OCI-LY1 (cell line): ENCODE results near the gene PHACTR2.

Source experiments
- H2AFZ ChIP-seq: fragments of 200-600 bp; sonication (generic), shearing (Covaris generic); 2 replicates; pipeline ENCODE4 v1.6.0; 2014; ENCODE audit warnings: antibody characterized with exemption, mild to moderate bottlenecking, low read length
- H3F3A ChIP-seq: fragments of 200-600 bp; sonication (generic), shearing (Covaris generic); 2 replicates; pipeline ENCODE4 v1.6.0; 2014; ENCODE audit warnings: mild to moderate bottlenecking, antibody characterized with exemption, low read length, moderate library complexity; ENCODE audit not compliant: insufficient read depth
- H3K27ac ChIP-seq: fragments of 200-600 bp; sonication (generic); 2 replicates; pipeline ENCODE4 v1.5.1; 2014; ENCODE audit warnings: low read length, mixed run types, mild to moderate bottlenecking, low read depth; ENCODE audit not compliant: poor library complexity, severe bottlenecking
- H3K27me3 ChIP-seq: fragments of 200-600 bp; sonication (generic); 2 replicates; pipeline ENCODE4 v1.6.0; 2014; ENCODE audit warnings: antibody characterized with exemption, mild to moderate bottlenecking, low read length, moderate library complexity; ENCODE audit not compliant: insufficient read depth
- H3K36me3 ChIP-seq: fragments of 200-600 bp; sonication (generic); 2 replicates; pipeline ENCODE4 v1.6.1; 2014; ENCODE audit warnings: mild to moderate bottlenecking, antibody characterized with exemption, low read length, moderate library complexity, mixed read lengths; ENCODE audit not compliant: insufficient read depth
- H3K4me1 ChIP-seq: fragments of 200-600 bp; sonication (generic); 2 replicates; pipeline ENCODE4 v1.5.1; 2014; ENCODE audit warnings: mild to moderate bottlenecking, low read length, moderate library complexity; ENCODE audit not compliant: insufficient read depth, severe bottlenecking
- H3K4me2 ChIP-seq: fragments of 200-600 bp; sonication (generic), shearing (Covaris generic); 2 replicates; pipeline ENCODE4 v1.6.1; 2014; ENCODE audit warnings: low read length
- H3K4me3 ChIP-seq: fragments of 200-600 bp; sonication (generic); 2 replicates; pipeline ENCODE4 v1.5.1; 2014; ENCODE audit warnings: low read length, low read depth, mild to moderate bottlenecking, mixed read lengths; ENCODE audit not compliant: poor library complexity, severe bottlenecking
- H3K79me2 ChIP-seq: fragments of 200-600 bp; shearing (Covaris generic); 2 replicates; pipeline ENCODE4 v1.6.1; 2016; ENCODE audit warnings: mixed run types, low read length, mixed read lengths; ENCODE audit not compliant: insufficient read depth
- H3K9ac ChIP-seq: fragments of 200-600 bp; sonication (generic), shearing (Covaris generic); 2 replicates; pipeline ENCODE4 v1.6.1; 2014; ENCODE audit warnings: mild to moderate bottlenecking, low read length, mixed read lengths
- H3K9me2 ChIP-seq: fragments of 200-600 bp; sonication (generic), shearing (Covaris generic); 2 replicates; pipeline ENCODE4 v1.6.1; 2014; ENCODE audit warnings: low read depth, mild to moderate bottlenecking, low read length, mixed read lengths
- H3K9me3 ChIP-seq: fragments of 200-600 bp; shearing (Covaris generic); 2 replicates; pipeline ENCODE4 v1.6.1; 2014; ENCODE audit warnings: low read length, mixed read lengths
- H4K20me1 ChIP-seq: fragments of 200-600 bp; sonication (generic), shearing (Covaris generic); 2 replicates; pipeline ENCODE4 v1.6.0; 2016; ENCODE audit warnings: mild to moderate bottlenecking, low read length; ENCODE audit not compliant: insufficient read depth
- EZH2 ChIP-seq: fragments of 200-600 bp; sonication (generic), shearing (Covaris generic); IDR thresholded peaks from 2 replicates; pipeline ENCODE4 v1.8.0; 2017; ENCODE audit warnings: borderline replicate concordance, mixed run types, mild to moderate bottlenecking, antibody characterized with exemption, low read length, moderate library complexity, mixed read lengths
- TF ChIP-seq, protein P1 (sequence below): fragments of 200-600 bp; sonication (generic), shearing (Covaris generic); IDR thresholded peaks from 2 replicates; pipeline ENCODE4 v1.5.1; 2017; ENCODE audit warnings: mild to moderate bottlenecking, antibody characterized with exemption, low read length, moderate library complexity, mixed read lengths

Gene PHACTR2

DNA sequence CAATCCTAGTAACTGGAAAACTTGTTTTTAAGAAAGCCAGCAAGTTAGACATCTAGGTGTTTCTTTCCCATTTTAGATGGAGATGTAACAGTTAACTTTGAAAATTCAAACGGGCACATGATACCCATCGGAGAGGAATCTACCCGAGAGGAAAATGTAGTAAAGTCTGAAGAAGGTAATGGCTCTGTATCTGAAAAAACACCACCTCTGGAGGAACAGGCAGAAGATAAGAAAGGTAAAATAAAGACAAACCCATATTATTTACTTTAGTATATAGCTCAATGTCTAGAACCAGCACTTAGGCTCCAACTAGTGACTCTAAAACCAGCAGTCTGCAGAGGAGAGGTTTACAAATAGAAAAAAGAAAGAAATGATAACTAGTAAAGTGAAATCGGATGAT lies 75.9 kb downstream of the PHACTR2 start:
- no peaks in the 10 kb centered on the region for H3K4me1 ChIP-seq
- no peak for TF ChIP-seq EZH2
- TF ChIP-seq, protein P1, sequence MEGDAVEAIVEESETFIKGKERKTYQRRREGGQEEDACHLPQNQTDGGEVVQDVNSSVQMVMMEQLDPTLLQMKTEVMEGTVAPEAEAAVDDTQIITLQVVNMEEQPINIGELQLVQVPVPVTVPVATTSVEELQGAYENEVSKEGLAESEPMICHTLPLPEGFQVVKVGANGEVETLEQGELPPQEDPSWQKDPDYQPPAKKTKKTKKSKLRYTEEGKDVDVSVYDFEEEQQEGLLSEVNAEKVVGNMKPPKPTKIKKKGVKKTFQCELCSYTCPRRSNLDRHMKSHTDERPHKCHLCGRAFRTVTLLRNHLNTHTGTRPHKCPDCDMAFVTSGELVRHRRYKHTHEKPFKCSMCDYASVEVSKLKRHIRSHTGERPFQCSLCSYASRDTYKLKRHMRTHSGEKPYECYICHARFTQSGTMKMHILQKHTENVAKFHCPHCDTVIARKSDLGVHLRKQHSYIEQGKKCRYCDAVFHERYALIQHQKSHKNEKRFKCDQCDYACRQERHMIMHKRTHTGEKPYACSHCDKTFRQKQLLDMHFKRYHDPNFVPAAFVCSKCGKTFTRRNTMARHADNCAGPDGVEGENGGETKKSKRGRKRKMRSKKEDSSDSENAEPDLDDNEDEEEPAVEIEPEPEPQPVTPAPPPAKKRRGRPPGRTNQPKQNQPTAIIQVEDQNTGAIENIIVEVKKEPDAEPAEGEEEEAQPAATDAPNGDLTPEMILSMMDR = no peak

DNA sequence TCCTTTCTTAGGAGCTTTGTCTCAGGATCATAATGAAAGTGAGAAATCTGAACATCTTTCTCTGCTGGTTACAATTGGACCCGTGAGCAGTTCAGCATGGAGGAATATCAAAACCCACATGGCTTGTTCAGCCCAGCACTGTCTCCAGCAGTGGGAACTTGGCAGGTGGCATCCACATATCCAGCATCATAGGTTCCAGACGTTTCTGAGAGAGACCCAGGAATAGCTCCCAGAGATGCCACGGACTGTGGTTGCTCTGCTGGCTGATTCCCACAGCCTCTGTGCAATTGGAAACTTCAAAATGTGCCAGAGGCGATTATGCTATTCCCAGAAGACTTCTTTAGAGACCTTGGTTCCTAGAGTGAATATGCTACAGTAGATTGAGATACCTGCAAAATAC lies 76.4 kb downstream of the PHACTR2 start:
- Histone ChIP-seq H3K9me2 (no peaks in the 10 kb centered on the region), H3K79me2 (no peaks in the 10 kb centered on the region), H3K27me3 (no peaks in the 10 kb centered on the region), H2AFZ (no peak overlapping the region), H3K36me3 (no peaks in the 10 kb centered on the region), H3F3A (no peaks in the 10 kb centered on the region), H3K4me2 (no peak overlapping the region), H3K27ac (no peak overlapping the region), H3K4me1 (no peaks in the 10 kb centered on the region), H4K20me1 (no peaks in the 10 kb centered on the region), H3K4me3 (no peak overlapping the region), H3K9ac (no peak overlapping the region), H3K9me3 (no peaks in the 10 kb centered on the region)
- TF ChIP-seq, protein P1 = no peak
- TF ChIP-seq EZH2 = no peak

More for the DNA sequence above, 75.9 kb downstream of the PHACTR2 start:
- Histone ChIP-seq H3K27me3 (no peaks in the 10 kb centered on the region), H2AFZ (no peak overlapping the region), H3K9me2 (no peaks in the 10 kb centered on the region), H3K36me3 (no peaks in the 10 kb centered on the region), H3K9ac (no peak overlapping the region), H3K27ac (no peak overlapping the region), H3K9me3 (no peaks in the 10 kb centered on the region), H4K20me1 (no peaks in the 10 kb centered on the region), H3K4me3 (no peak overlapping the region), H3K79me2 (no peaks in the 10 kb centered on the region), H3K4me2 (no peak overlapping the region), H3F3A (no peaks in the 10 kb centered on the region)

DNA sequence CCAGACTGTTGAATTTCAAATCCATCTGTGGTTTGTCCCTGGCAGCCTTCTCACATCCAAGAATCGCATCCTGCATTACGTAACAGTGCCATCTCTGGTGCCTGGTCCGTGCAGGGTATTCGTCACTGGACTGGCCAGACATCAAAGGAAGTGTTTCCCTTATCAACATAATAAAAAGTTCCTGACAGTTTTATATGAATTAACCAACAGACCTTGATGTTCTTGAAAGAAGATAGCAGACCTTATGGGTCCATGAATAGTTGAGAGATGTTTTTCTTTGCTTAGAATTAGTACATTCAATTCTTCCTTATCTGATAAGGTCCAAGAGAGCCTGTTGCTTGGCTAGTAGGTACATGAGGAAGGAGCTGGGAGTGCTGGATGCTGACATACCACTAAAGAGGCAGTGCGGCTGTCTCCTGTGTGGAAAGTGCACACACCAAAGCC lies 77.6 kb downstream of the PHACTR2 start:
- no peaks in the 10 kb centered on the region for H3K36me3 ChIP-seq
- no peaks in the 10 kb centered on the region for H3K4me1 ChIP-seq
- no peak for TF ChIP-seq EZH2
- TF ChIP-seq, protein P1 = no peak
- no peak overlapping the region for H2AFZ ChIP-seq
- no peak overlapping the region for H3K9ac ChIP-seq
- no peaks in the 10 kb centered on the region for H3K79me2 ChIP-seq
- H3K9me2 ChIP-seq = no peaks in the 10 kb centered on the region
- no peaks in the 10 kb centered on the region for H4K20me1 ChIP-seq
- H3K27me3 ChIP-seq = no peaks in the 10 kb centered on the region
- no peak overlapping the region for H3K4me2 ChIP-seq
- H3K4me3 ChIP-seq = no peak overlapping the region
- no peak overlapping the region for H3K27ac ChIP-seq
- no peaks in the 10 kb centered on the region for H3F3A ChIP-seq
- no peaks in the 10 kb centered on the region for H3K9me3 ChIP-seq
